GM19240 (cell line): ENCODE results near the gene PPME1.

Experiments
- DNase-seq: peaks from one replicate; pipeline ENCODE4 v3.0.0; 2011; ENCODE audit warnings: low spot score; ENCODE audit not compliant: insufficient read length

The PPME1 gene

GRCh38 chr11:74159642-74160041, 11.4 kb upstream of the PPME1 start:
- DNase-seq, result no peak

GRCh38 chr11:74162681-74163467, 8.2 kb upstream of the PPME1 start:
- no peak for DNase-seq

- DNase-seq, result no peak
Measured at GRCh38 chr11:74168838-74169237, 2.3 kb upstream of the PPME1 start.

GRCh38 chr11:74169738-74170458, 1.2 kb upstream of the PPME1 start:
- no peak for DNase-seq

GRCh38 chr11:74171630-74171968, 510 bp downstream of the PPME1 start:
- DNase-seq, result no peak

- DNase-seq, result no peak
Measured at GRCh38 chr11:74171997-74172396, 908 bp downstream of the PPME1 start.

GRCh38 chr11:74175920-74176319, 4.8 kb downstream of the PPME1 start:
- DNase-seq, result no peak

- no peak for DNase-seq
Measured at GRCh38 chr11:74179234-74180052, 8.4 kb downstream of the PPME1 start.

GRCh38 chr11:74182635-74183034, 11.5 kb downstream of the PPME1 start:
- no peak for DNase-seq

- DNase-seq, result no peak
Measured at GRCh38 chr11:74185285-74185684, 14.2 kb downstream of the PPME1 start.

GRCh38 chr11:74185695-74186094, 14.6 kb downstream of the PPME1 start:
- no peak for DNase-seq

- DNase-seq, result no peak
Measured at GRCh38 chr11:74195828-74196227, 24.7 kb downstream of the PPME1 start.

GRCh38 chr11:74196781-74197486, 25.8 kb downstream of the PPME1 start:
- DNase-seq, result no peak

- DNase-seq, result no peak
Measured at GRCh38 chr11:74203966-74204365, 32.9 kb downstream of the PPME1 start.

- DNase-seq, result no peak
Measured at GRCh38 chr11:74204701-74205100, 33.6 kb downstream of the PPME1 start.

- no peak for DNase-seq
Measured at GRCh38 chr11:74205181-74205580, 34.1 kb downstream of the PPME1 start.

GRCh38 chr11:74206746-74207145, 35.7 kb downstream of the PPME1 start:
- no peak for DNase-seq

GRCh38 chr11:74208507-74208906, 37.4 kb downstream of the PPME1 start:
- DNase-seq, result no peak

- DNase-seq, result no peak
Measured at GRCh38 chr11:74212533-74212932, 41.4 kb downstream of the PPME1 start.

- no peak for DNase-seq
Measured at GRCh38 chr11:74220376-74220775, 49.3 kb downstream of the PPME1 start.

GRCh38 chr11:74221816-74222215, 50.7 kb downstream of the PPME1 start:
- no peak for DNase-seq

- DNase-seq, result no peak
Measured at GRCh38 chr11:74225565-74225964, 54.5 kb downstream of the PPME1 start.
